B cell (primary cell): ENCODE measurements around the gene TENM4.

ENCODE experiments used
- EZH2 ChIP-seq: IDR thresholded peaks from 2 replicates; pipeline ENCODE4 v1.6.1; 2012; ENCODE audit warnings: borderline replicate concordance, low read depth, mild to moderate bottlenecking, moderate library complexity, low read length; ENCODE audit not compliant: insufficient read depth, poor library complexity, severe bottlenecking
- TF ChIP-seq, protein P1 (sequence below): fragments of 200-600 bp; IDR thresholded peaks from one replicate; pipeline ENCODE4 v1.8.0; 2022; ENCODE audit warnings: antibody characterized with exemption, mild to moderate bottlenecking

DNA sequence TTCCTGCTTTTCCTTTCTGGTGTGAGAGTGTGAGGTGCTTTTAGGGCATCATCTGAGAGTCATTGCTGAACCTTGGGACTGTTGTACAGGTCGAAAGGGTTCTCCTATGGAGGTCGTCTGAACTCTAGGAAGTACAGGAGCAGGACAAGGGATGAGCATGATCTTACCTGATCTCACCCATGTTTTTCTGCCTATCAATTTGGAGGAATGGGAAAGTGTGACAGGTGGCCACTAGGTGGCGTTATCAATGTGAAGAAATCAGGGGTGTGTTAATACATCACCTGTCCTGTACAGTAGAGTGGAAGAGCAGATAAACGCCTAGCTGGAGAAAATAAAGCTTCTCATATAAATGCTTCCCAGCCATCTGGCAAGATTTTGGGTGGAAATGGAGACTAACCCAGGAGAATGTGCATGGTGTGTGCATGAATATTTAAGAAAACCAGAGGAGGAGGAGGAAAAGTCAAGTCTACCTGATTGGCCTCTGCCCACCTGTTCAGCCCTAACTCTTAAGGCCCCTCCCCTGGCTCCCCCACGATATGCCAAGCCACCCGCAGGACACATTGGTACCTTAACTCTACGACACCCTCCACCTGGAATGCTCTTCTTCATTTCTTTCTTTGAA is 794.2 kb downstream of the TENM4 start:
- TF ChIP-seq, protein P1, sequence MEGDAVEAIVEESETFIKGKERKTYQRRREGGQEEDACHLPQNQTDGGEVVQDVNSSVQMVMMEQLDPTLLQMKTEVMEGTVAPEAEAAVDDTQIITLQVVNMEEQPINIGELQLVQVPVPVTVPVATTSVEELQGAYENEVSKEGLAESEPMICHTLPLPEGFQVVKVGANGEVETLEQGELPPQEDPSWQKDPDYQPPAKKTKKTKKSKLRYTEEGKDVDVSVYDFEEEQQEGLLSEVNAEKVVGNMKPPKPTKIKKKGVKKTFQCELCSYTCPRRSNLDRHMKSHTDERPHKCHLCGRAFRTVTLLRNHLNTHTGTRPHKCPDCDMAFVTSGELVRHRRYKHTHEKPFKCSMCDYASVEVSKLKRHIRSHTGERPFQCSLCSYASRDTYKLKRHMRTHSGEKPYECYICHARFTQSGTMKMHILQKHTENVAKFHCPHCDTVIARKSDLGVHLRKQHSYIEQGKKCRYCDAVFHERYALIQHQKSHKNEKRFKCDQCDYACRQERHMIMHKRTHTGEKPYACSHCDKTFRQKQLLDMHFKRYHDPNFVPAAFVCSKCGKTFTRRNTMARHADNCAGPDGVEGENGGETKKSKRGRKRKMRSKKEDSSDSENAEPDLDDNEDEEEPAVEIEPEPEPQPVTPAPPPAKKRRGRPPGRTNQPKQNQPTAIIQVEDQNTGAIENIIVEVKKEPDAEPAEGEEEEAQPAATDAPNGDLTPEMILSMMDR, result peak; percentile 87
- TF ChIP-seq EZH2, result no peak
